ENCODE measurements around the gene MECR.
A peak's percentile ranks its signal among the peaks of the same experiment; 100 is the strongest.

The MECR gene, protein sequence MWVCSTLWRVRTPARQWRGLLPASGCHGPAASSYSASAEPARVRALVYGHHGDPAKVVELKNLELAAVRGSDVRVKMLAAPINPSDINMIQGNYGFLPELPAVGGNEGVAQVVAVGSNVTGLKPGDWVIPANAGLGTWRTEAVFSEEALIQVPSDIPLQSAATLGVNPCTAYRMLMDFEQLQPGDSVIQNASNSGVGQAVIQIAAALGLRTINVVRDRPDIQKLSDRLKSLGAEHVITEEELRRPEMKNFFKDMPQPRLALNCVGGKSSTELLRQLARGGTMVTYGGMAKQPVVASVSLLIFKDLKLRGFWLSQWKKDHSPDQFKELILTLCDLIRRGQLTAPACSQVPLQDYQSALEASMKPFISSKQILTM

DNA sequence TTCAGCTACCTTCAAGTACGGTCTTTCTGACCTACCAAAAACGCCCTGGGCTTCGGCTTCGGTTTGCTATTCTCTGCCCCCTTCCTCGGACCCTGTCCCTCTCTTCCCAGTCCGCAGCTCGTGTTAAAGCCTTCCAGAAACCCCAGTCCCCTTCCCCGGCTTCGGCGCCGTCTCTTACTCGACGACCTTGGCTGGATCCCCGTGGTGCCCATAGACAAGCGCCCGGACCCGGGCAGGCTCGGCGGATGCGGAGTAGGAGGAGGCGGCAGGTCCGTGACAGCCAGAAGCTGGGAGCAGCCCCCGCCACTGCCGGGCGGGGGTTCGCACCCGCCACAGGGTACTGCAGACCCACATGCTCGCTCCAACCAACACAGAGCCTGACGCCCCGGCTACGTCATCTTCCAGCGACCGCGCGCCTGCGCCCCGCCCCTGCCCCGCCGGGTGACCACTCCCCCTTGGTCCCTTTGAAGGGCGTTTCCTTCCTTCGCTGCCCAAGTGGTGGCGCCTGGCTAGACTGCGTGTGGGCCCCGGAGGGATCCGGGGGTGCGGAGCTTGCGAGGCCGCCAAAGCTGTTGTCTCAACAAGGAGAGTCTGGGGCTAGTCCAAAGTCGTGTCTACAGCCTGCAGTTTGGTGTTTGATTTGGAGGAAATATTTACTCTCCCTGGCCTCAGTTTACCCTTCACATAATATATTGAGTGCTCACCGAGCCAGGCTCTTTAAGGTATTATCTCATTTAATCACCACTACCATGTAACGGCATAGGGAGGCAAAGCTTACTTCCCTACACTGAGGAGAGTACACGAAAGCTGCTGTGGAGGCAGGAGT, at the start of gene MECR:
Gene MECR (minus strand): TSS at position 382 of the 826 bp plus-strand sequence. CDS start 28 bp downstream, at position 354.
- peak; percentile 90 to 91 for DNase-seq (ENCODE audit: low read depth in 2 of 2)

- no peak for DNase-seq (ENCODE audit: low read depth in 2 of 2)
These were observed 49.2 kb upstream of the MECR start for GRCh38 chr1:29279951-29280391.

GRCh38 chr1:29279406-29279805, 48.7 kb upstream of the MECR start:
- no peak for DNase-seq (ENCODE audit: low read depth in 2 of 2)

DNA sequence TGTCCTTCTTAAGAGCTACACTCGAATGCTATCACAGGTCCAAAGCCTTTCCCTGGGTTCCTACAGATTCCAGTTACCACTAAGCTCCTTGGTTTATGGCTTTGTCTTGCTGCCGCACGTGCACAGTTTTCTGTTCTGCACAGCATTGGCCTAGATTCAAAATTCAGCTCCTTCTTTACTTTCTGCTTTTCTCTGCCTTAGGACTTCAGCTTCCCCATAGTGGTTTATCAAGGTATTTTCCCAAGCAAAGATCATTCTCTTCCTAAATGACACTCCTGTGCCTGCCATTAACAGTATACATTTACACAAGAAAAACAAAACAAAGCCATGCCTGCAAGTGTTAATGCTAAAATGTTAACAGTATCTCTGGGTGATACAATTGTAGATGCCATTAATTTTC, 47.4 kb upstream of the MECR start:
- no peak for DNase-seq (ENCODE audit: low read depth in 2 of 2)

DNA sequence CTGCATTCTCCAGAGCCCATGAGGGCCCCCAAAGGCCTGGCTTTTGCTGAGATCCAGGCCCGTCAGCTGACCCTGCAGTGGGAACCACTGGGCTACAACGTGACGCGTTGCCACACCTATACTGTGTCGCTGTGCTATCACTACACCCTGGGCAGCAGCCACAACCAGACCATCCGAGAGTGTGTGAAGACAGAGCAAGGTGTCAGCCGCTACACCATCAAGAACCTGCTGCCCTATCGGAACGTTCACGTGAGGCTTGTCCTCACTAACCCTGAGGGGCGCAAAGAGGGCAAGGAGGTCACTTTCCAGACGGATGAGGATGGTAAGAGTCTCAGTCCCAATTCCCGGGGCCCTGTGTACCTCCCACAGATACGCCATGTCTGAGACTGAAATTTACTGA, 44.7 kb upstream of the MECR start:
- DNase-seq (ENCODE audit: low read depth in 2 of 2): no peak

DNA sequence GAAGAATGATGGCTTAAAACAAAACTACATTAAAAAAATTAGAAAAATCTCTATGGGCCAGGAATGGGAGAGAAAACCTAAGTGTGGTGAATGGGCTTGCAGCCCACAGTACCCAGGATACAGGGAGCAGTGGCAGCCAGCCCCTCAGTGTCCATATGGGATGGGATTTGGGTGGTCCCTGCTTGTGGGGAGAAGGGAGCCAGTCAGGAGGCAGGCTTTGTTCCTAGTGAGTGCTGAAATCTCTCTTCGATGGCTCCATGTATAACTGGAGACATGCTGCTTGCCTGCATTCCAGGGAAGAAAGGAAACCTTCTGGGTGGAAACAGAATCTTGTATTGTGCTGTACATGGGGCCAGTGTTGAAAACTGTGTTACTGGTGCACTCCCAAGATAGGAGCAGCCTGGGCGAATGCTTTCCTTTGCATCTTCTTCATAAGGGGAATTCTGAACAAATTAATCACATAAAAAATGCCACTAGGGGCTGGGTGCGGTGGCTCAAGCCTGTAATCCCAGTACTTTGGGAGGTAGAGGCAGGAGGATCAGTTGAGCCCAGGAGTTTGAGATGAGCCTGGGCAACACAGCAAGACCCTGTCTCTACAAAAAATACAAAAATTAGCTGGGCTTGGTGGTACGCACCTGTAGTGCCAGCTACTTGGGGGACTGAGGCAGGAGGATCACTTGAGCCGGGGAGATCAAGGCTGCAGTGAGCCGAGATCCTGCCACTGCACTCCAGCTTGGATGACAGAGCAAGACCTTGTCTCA, 41.6 kb upstream of the MECR start:
- no peak for DNase-seq (ENCODE audit: low read depth in 2 of 2)

- no peak for DNase-seq (ENCODE audit: low read depth in 2 of 2)
These were observed 41.0 kb upstream of the MECR start for GRCh38 chr1:29271724-29272123.

- DNase-seq (ENCODE audit: low read depth in 2 of 2): no peak
These were observed 40.3 kb upstream of the MECR start for GRCh38 chr1:29270929-29271521.

DNA sequence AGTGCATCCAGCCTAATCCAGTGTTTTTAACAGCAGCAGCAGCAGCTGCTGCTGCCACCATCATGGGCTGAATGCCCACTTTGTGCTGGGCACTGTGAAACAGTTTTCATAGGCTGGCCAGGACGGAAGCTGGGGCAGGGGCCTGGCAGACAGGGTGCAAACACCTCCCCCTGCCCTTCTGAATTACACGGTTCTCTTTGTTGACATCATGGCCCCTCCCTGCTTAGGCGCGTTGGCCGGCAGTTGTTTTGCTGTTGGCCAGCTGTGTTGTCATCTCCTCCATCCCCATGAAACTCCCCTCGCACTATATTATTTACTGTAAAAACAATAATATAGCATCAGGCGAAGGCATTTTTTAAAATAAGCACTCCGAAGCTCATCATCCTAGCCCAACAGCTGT, 38.6 kb upstream of the MECR start:
- no peak for DNase-seq (ENCODE audit: low read depth in 2 of 2)

GRCh38 chr1:29267321-29268070, 36.8 kb upstream of the MECR start:
- no peak for DNase-seq (ENCODE audit: low read depth in 2 of 2)

GRCh38 chr1:29266912-29267311, 36.2 kb upstream of the MECR start:
- no peak for DNase-seq (ENCODE audit: low read depth in 2 of 2)

GRCh38 chr1:29264773-29265389, 34.1 kb upstream of the MECR start:
- no peak for DNase-seq (ENCODE audit: low read depth in 2 of 2)

GRCh38 chr1:29260531-29260930, 29.8 kb upstream of the MECR start:
- DNase-seq (ENCODE audit: low read depth in 2 of 2): no peak

DNA sequence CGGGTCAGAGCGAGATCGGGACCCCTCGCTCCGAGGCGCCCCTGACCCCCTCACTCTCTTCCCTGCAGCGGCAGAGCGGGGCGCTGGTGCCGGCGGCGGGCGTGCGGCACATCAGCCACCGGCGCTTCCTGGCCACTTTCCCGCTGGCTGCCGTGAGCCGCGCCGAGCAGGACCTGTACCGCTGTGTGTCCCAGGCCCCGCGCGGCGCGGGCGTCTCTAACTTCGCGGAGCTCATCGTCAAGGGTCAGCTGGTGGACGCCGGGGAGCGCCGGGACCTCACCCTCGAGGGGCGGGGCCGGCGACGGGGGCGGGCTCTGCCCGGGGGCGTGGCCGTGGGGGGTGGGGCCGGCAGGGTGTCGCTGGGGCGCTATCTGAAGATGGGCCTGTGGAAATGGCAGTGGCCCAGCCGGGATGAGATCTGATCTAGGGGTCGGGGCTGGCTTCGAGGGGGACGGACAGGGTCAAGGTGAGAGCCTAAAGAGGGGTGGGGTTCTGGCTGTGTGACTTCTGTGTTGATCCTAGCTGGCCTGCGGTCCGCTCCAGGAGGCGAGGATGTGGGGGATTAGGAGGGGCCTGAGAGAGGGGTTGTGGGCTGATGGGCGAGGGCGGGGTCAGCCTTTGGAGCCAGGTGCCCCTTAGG, 29.2 kb upstream of the MECR start:
- no peak for DNase-seq (ENCODE audit: low read depth in 2 of 2)

DNA sequence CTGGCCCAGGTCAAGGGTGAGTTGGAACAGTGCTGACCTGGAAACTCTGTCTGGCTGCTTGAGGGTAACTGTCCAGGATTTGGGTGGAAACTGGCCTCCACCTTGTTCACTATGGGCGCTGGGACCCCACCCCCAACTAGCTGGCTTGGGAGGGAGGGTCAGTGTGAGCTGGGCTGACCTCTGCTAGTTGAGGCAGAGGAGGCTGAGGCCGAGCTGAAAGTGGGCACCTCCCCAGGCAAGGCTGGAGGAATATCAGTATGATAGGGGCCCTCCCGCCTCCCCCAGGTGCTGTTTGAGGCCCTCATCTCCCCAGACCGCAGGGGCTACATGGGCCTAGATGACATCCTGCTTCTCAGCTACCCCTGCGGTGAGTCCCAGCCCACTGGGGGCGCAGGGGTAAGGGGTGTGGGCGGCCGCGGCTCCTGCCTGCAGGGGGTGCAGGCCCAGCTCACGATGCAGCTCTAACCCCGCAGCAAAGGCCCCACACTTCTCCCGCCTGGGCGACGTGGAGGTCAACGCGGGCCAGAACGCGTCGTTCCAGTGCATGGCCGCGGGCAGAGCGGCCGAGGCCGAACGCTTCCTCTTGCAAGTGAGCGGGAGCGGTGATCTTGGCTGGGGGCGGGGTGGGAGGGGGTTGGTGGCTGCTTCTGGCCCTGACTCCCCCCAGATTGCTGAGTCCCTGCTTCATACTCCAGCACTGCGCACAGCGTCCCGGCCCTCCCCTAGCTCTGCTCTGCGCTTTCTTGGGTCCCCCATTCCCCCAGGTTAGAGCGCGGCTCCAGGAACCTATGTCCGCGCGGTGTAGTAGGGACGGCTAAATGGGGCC, 28.5 kb upstream of the MECR start:
- no peak for DNase-seq (ENCODE audit: low read depth in 2 of 2)

- DNase-seq (ENCODE audit: low read depth in 2 of 2): no peak
These were observed 27.6 kb upstream of the MECR start for GRCh38 chr1:29258189-29258975.

GRCh38 chr1:29256979-29257804, 26.5 kb upstream of the MECR start:
- no peak for DNase-seq (ENCODE audit: low read depth in 2 of 2)

- DNase-seq (ENCODE audit: low read depth in 2 of 2): no peak
These were observed 25.7 kb upstream of the MECR start for GRCh38 chr1:29256394-29256793.

Data from stimulated activated CD8-positive, alpha-beta memory T cell treated with anti-CD3 and anti-CD28 coated beads, Interleukin-15, amount 100 ng/mL, for 4 hours (primary cell).